GM19438 (cell line): ENCODE results near the gene CASR.

ENCODE experiments used
- ATAC-seq: cut with Tn5 transposase; IDR thresholded peaks from one replicate; pipeline ENCODE4 v1.9.1; 2021; ENCODE audit warnings: low read depth; ENCODE audit not compliant: unreplicated experiment

CASR gene

GRCh38 chr3:122299215-122299614 is 115.7 kb downstream of the CASR start:
- ATAC-seq: no peak

GRCh38 chr3:122299872-122300460 is 116.5 kb downstream of the CASR start:
- ATAC-seq: no peak

- ATAC-seq: peak; percentile 58
These were observed 117.6 kb downstream of the CASR start for GRCh38 chr3:122301063-122301462.

DNA sequence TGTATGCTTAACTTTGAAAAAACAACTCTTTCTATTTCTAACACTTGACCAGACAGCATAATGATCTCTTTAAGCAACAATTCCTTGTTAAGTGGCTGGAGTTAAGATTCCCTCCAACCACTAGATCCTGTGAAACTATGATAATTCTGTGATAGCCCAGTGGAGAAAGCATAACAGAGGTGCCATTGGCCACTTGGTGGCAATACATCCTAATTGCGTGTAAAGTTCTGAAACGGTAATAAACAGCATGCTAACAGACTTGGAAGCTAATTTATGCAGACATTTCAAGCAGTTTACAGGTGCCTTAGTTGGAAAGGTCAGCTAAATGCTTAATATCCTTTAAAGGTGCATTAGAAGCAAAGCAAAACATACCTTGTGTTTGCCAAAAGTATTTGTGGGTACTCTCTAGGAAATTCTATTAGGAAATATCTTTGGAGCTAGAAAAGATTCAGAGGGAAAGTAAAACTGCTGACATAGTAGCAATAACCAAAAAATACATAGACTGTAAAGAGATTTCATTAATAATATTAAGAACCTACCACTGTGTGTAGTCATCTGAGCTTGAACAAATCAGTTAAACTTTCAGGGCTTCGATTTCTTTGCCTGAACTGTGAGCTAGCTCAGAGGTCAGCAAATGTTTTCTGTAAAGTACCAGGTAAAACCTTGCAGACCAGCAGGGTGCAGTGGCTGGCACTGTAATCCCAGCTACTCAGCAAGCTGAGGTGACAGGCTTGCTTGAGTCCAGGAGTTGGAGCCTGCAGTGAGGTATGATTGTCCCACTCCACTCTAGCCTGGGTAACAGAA is 122.6 kb downstream of the CASR start:
- no peak for ATAC-seq

DNA sequence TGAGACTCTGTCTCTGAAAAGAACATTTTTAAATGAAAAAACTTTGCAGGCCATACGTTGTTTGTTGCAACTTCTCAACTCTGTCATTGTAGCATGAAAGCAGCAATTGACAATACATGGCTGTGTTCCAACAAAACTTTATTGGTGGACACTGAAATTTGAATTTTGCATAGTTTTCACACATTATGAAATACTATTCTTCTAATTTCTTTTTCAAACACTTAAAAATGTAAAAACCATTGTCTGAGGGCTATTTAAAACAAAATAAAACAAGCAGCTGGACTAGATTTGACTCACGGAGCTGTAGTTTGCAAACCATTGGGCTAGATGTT is 123.1 kb downstream of the CASR start:
- ATAC-seq: no peak

- no peak for ATAC-seq
These were observed 123.7 kb downstream of the CASR start for GRCh38 chr3:122307094-122307687.

GRCh38 chr3:122307976-122308375 is 124.5 kb downstream of the CASR start:
- ATAC-seq: no peak

- no peak for ATAC-seq
These were observed 126.9 kb downstream of the CASR start for GRCh38 chr3:122310361-122310760.

- ATAC-seq: no peak
These were observed 129.4 kb downstream of the CASR start for GRCh38 chr3:122312826-122313225.

GRCh38 chr3:122313281-122313680 is 129.8 kb downstream of the CASR start:
- no peak for ATAC-seq

GRCh38 chr3:122314228-122314876 is 130.9 kb downstream of the CASR start:
- ATAC-seq: no peak

DNA sequence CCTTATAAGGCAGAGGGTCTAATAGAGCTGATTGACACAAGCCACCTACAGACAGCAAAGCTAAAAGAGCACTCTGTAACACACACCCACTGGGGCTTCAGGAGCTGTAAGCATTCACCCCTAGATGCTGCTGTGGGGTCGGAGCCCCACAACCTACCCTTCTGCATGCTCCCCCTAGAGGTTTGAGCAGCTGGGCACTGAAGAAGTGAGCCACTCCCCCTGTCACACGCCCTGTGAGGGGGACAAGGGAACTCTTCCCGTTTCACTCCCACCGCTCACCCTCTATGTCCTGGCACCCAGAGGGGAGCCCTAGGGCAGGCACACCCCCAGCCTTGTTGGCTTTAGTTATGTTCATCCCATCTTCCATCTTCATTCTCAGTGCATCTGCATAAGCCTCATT is 132.2 kb downstream of the CASR start:
- no peak for ATAC-seq

DNA sequence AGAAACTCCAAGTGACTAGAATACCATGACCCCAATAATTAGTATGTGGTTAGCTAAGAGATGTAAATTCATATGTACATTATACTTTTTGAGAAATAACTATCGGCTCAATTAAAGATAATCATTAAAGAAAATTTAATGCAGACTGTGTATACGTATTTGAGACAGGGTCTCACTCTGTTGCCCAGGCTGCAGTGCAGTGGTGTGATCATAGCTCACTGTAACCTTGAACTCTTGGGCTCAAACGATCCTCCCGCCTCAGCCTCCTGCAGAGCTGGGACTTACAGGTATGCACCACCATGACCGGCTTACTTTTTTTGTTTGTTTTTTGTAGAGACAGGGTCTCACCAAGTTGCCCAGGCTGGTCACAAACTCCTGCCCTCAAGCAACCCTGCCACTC is 132.9 kb downstream of the CASR start:
- no peak for ATAC-seq

GRCh38 chr3:122318620-122319019 is 135.2 kb downstream of the CASR start:
- no peak for ATAC-seq

DNA sequence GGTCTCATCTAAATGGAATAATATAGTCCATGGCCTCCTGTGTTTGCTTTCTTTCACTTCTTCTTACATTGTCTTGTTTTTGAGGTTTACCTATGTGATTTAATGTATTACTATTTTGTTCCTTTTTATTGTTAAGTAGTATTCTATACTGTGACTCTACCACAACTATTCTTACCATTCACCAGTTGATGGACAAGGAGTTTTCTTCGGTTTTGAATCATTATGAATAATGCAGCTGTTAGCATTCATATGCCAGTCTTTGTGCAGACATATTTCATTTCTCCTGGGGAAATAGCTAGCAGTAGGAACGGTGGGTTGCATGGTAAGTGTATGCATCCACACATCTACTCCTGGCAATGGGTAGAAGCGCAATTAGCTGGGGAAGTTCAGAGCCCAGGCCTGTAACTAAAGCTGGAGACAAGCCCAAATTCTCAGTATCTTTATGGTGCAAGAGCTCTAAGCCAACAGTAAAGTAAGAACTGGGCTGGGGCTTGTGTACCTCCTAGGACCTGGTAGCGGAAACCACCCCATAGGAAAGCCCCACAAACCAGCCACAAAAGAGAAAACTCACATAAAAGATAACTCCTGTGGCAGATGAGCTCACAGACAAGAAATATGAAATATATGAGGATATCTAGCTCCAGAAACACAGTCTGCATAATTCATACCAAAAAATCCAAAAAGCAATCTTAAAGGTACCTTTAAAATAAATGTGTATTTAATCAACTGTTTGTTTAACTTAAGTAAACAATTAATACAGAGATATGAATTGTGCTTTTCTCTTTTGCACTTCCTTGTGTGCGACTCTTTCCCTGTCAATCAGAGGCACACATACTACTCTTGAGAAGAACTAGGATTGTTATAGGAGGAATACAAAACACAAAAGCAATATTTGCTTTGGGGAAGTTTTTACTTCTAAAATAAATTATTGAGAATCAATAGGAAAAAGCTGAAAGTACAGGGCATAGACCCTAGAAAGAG is 138.9 kb downstream of the CASR start:
- no peak for ATAC-seq

GRCh38 chr3:122324871-122325323 is 141.4 kb downstream of the CASR start, which contains the start of gene CSTA:
Gene CSTA (plus strand): TSS chr3:122325248. CDS start chr3:122325293, 45 bp downstream.
- ATAC-seq: no peak

- ATAC-seq: no peak
These were observed 142.3 kb downstream of the CASR start for GRCh38 chr3:122325769-122326168.

- no peak for ATAC-seq
These were observed 148.4 kb downstream of the CASR start for GRCh38 chr3:122331886-122332285.

- no peak for ATAC-seq
These were observed 149.1 kb downstream of the CASR start for GRCh38 chr3:122332551-122332950.
